Fibroblast of the aortic adventitia (primary cell): ENCODE measurements around the gene CAMK1D. TPM values are rescaled to one million over a fixed set of nuclear protein-coding genes. Genes with fewer than 3 reads are reported as not detected.

Experiments
- DNase-seq: peaks from one replicate; pipeline ENCODE4 v3.0.0-alpha.2; 2010; ENCODE audit warnings: low read depth
- H3K4me3 ChIP-seq: 2 replicates; pipeline ENCODE4 v1.5.1; 2011; ENCODE audit warnings: low read depth, mild to moderate bottlenecking, control low read depth, low read length, moderate library complexity
- total RNA-seq: library from RNA; depleted of rRNA; stranded (reverse); fragments of >200 nt; gene quantifications from 2 replicates; pipeline ENCODE4 v1.2.3, GENCODE V29; 2012; ENCODE audit warnings: low replicate concordance
- TF ChIP-seq, protein P1 (sequence below): IDR thresholded peaks from 2 replicates; pipeline ENCODE4 v1.5.1; 2011; ENCODE audit warnings: mild to moderate bottlenecking, low read length, control low read depth, inconsistent platforms; ENCODE audit not compliant: insufficient read depth

CAMK1D gene
- total RNA-seq, 1 donor, result 9.8 TPM

- H3K4me3 ChIP-seq, result no peak overlapping the region
- DNase-seq, result no peak
- TF ChIP-seq, protein P1, sequence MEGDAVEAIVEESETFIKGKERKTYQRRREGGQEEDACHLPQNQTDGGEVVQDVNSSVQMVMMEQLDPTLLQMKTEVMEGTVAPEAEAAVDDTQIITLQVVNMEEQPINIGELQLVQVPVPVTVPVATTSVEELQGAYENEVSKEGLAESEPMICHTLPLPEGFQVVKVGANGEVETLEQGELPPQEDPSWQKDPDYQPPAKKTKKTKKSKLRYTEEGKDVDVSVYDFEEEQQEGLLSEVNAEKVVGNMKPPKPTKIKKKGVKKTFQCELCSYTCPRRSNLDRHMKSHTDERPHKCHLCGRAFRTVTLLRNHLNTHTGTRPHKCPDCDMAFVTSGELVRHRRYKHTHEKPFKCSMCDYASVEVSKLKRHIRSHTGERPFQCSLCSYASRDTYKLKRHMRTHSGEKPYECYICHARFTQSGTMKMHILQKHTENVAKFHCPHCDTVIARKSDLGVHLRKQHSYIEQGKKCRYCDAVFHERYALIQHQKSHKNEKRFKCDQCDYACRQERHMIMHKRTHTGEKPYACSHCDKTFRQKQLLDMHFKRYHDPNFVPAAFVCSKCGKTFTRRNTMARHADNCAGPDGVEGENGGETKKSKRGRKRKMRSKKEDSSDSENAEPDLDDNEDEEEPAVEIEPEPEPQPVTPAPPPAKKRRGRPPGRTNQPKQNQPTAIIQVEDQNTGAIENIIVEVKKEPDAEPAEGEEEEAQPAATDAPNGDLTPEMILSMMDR, result no peak
Measured at GRCh38 chr10:12757351-12757750, 408.0 kb downstream of the CAMK1D start.

GRCh38 chr10:12758271-12758670, 408.9 kb downstream of the CAMK1D start:
- H3K4me3 ChIP-seq, result no peak overlapping the region
- TF ChIP-seq, protein P1, result no peak
- DNase-seq, result no peak

GRCh38 chr10:12766223-12766622, 416.9 kb downstream of the CAMK1D start:
- TF ChIP-seq, protein P1, result no peak
- no peak for DNase-seq

GRCh38 chr10:12768156-12769100, 419.1 kb downstream of the CAMK1D start:
- no peak overlapping the region for H3K4me3 ChIP-seq
- TF ChIP-seq, protein P1, result no peak
- peak; percentile 16 for DNase-seq

More at GRCh38 chr10:12766223-12766622, 416.9 kb downstream of the CAMK1D start:
- no peak overlapping the region for H3K4me3 ChIP-seq

GRCh38 chr10:12769323-12770044, 420.1 kb downstream of the CAMK1D start:
- no peak for DNase-seq
- H3K4me3 ChIP-seq, result no peak overlapping the region
- TF ChIP-seq, protein P1, result no peak

GRCh38 chr10:12771981-12772760, 422.8 kb downstream of the CAMK1D start:
- H3K4me3 ChIP-seq, result no peak overlapping the region
- TF ChIP-seq, protein P1, result no peak
- DNase-seq, result no peak
